HG03469 (cell line): ENCODE measurements around the gene TPRG1.

Experiments
- ATAC-seq: cut with Tn5 transposase; IDR thresholded peaks from one replicate; pipeline ENCODE4 v1.9.1; 2021; ENCODE audit warnings: mild to moderate bottlenecking, moderate library complexity, moderate number of reproducible peaks; ENCODE audit not compliant: unreplicated experiment

Gene TPRG1

DNA sequence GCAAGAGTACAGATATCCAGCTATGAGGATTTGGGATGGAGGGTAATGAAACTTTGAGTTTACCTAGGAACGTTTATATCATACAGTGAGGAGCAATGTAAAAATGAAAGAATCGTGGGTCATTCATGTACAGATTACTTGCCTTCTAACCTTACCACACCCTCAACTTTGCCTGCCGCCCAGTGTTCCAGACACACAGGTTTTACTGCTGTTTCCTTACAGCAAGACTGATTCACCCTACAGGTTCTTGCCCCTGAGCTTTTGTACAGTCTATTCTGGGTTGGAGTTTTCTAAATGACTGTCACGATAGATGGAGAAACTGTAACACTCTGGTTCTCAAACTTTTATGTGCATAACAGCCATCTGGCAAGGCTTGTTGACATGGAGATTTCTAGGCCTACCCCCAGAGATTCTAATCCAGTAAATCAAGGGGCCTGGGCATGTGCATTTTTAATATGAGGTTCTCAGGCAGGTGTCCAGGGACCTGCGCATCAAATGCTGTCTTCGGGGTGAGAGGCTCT, 6.6 kb upstream of the TPRG1 start:
- ATAC-seq = no peak

DNA sequence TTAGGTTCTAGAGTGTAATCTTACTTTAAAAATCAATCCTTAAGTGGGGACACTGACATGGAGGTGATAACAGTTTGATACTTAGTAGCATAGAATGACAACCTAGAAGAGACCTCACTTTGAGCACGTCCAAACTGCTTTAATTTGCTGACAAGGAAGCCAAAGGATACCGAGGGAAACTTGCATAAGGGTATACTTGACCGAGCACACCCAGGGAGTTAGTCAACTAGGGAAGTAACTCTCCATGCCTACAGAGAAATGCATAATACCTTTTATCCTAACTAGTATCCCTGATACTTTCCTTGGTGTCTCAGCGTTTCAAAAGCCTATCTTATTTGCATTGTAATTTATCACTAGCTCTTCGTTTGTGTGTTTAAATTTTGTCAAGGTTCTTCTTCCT, 5.5 kb upstream of the TPRG1 start:
- no peak for ATAC-seq

GRCh38 chr3:189167027-189167766, 4.6 kb upstream of the TPRG1 start:
- no peak for ATAC-seq

GRCh38 chr3:189168711-189169110, 3.1 kb upstream of the TPRG1 start:
- ATAC-seq = no peak

GRCh38 chr3:189169728-189170127, 2.0 kb upstream of the TPRG1 start:
- ATAC-seq = no peak

DNA sequence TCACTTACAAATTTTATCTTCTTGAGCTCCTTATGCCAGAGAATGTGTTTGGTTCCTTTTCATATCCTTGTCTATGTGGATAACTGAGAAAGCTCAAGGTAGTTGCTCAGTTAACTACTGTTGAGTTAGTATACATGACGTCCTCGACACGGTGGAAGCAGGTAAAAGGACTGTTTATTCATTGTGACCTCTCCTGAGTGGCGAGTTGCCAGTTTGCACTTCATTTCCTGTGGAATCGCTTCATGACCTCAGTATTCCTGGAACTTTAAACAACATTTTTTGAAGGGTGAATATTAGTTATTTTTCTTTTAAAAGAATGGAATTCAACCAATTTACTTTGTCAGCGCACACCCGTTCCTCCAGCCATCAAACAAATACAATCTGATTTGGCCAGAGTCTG, 1.2 kb upstream of the TPRG1 start:
- ATAC-seq = no peak

DNA sequence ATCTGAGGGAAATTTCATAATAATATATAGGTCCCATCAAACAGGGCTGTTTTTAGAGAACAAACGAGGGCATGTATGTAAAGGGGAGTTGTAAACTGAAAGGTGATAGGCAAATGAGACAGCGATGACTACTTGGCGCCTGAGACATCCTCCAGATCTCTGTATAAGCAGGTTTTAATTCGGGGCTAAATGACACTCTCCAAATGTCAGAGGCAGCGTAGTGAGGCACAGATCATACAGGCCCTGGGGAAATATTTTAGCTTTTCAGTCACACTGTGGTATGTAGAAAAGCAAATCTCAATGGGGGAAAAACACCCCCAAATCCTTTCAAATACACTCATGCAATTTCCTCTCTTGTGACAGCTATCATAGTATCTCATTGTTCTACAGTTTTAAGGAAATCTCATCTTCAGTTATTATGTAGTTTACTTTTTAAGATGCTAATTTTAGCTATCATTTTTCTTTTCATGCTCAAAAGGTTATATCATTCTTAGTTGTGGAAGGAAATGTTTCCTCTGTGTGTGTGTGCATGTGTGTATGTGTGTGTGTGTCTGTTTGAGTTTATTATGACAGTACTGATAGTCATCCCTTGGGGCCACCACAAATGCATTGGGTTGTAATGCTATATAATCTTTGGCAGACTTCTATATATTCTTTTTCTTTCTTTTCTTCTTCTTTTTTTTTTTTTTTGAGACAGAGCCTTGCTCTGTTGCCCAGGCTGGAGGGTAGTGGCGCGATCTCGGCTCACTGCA, 1.1 kb downstream of the TPRG1 start:
- ATAC-seq = no peak

DNA sequence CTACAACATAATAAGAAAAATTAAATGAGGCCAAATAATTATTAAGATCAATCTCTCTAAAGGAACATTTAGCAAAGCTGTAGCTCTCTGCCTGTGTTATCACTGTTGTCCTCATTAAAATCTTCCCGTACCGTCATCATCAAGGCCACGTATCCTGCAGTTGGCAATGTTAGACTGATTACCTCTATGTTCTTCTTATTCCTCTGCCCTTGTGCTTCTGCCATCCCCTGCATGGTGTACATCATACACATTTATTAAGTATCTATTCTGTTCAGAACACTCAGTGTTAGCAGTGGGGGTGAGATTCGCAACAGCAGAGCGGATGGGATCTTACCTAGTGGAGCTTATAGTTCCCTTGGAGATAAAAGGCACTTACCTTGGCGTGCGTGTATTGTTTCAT, 12.8 kb downstream of the TPRG1 start:
- no peak for ATAC-seq

DNA sequence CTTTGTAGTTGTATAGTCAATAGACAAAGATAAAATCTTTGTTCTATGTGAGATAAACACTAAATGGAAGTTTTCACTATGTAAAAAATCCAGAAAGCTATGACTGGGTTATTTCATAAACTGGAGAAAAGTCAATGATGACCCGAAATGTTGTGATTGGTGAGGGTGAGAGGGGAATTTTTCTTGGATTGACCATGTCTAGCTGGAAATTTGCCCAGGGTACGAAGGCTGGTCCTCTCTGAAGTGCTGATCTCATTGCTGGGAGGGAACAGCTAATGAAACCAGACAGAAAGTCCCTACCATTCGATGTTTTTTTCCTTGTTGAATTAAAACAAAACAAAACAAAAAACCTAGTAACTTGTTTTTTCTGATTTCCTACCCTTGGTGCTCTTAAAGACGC, 14.3 kb downstream of the TPRG1 start:
- no peak for ATAC-seq

GRCh38 chr3:189188466-189188865, 16.7 kb downstream of the TPRG1 start:
- ATAC-seq = no peak

GRCh38 chr3:189192725-189193124, 21.0 kb downstream of the TPRG1 start:
- ATAC-seq = no peak

DNA sequence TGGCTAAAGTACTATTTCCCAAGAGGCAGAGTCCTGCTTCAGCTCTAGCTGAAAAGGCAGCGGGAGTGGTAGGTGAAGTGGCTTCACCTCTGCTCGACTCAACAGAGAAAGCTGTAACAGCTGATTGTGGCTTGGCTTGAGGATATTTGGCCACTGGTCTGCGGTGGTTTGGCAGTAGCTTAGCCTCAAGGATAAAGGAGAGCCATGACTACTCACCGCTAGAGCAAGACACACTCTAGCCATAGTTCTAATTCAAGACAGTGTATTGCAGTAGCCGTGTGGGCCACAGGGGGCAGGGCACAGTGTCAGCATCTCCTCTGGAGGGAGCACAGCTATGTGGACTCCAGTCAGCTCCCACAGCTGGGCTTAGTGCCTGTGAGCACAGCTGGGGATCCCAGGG, 23.5 kb downstream of the TPRG1 start:
- ATAC-seq = no peak

DNA sequence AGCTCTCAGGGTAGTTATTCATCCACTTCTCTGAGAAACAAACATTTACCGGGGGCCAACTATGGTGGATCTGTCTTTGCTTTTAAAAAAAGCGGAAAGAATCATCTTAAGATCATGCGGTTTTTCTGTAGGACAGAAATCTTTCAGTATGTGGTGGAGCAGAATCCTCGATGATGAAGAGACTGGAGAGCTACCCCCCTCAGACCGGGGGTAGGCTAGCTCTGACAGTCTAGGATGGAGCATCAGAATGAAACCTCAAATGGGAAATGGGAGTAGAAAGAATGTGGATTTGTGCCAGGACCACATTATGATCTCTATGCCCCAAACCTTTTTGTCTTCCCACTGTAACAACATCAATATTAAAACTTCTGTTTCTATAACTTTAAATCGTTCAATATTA, 30.3 kb downstream of the TPRG1 start:
- no peak for ATAC-seq

- ATAC-seq = no peak
Measured at GRCh38 chr3:189202583-189202982, 30.8 kb downstream of the TPRG1 start.

- no peak for ATAC-seq
Measured at GRCh38 chr3:189204167-189204866, 32.5 kb downstream of the TPRG1 start.

GRCh38 chr3:189204937-189205336, 33.2 kb downstream of the TPRG1 start:
- no peak for ATAC-seq

GRCh38 chr3:189210251-189210770, 38.5 kb downstream of the TPRG1 start:
- no peak for ATAC-seq

DNA sequence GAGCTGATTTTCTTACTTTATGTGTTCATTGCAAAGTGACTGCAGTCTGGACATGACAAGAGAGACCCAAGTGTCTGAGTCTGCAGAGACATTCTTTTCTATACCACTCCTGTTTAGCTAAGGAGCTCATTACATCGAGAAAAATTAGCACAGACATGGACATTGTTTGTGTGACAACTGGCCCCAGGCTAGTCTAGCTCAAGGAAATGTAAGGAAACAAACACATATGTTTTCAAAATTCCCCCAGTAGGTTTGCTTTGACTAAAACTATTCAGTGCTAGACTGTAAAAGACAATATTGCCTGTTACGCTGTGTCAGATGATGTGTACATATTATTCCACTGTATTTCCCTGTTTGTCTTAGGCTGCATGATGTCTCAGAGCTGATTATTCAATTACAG, 40.9 kb downstream of the TPRG1 start:
- no peak for ATAC-seq

DNA sequence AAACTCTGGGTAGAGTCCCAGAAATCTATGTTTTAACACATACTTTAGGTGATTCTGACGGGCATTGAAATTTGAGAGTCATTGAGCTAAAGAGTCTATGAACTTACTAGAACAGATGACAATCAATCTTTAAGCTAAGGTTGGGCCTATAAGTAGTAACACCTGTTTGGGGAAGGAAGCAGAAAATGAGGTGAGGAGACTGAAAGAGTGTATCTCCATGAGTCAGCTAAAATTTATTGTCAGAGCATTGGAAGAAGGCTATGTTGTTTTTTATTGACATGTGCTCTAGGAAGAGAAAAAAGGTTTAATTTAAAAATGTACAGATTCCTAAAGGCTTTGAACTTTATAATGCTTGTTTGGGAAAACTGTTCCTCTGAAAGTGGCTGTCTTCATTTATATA, 42.9 kb downstream of the TPRG1 start:
- ATAC-seq = no peak

DNA sequence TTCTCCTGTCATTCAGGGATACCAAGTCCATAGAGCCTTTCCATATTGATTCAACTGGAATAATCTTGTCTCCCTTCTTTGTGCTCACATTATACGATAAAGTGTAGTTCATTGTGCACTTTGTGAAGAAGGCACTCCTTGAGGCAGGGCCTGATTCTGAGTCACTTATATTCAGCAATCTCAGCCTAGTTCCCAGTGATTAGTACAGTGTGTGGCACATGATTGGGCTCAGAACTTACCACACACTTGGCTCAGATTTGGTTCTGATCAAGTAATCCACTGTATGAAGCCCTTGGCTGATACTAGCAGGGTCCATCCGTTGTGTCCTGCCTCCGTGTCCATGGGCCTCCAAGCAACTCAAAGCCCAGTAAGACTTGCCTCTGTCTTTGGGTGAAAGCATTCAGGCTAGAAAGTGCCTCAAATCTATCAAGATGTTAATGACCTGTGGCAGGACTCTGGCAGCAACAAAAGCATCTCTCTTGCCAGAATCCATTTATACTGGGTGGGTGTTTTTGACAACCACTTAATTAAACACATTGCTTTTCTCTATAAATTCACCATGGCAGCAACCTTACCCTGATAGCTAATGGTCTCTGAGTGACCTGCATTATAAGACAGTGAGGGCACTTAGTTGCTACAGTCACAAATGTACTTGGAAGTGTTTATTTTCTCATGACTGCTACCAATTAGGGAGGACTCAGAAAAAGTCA, 51.3 kb downstream of the TPRG1 start:
- no peak for ATAC-seq

- ATAC-seq = no peak
Measured at GRCh38 chr3:189225431-189225830, 53.7 kb downstream of the TPRG1 start.
